H1 (cell line): ENCODE data around the gene LDLR. TPM values are rescaled to one million over a fixed set of nuclear protein-coding genes. Genes with fewer than 3 reads are reported as not detected.

Experiments
- CTCF ChIA-PET: fragments of 300-600 bp; sonication (Branson Sonifier 250); formaldehyde crosslinking; loops from one replicate; lab custom pipeline; 2021; ENCODE audit not compliant: partially characterized antibody; lab: Charles Lee
- POLR2A ChIA-PET: fragments of 300-600 bp; sonication (Branson Sonifier 250); formaldehyde crosslinking; loops from one replicate; lab custom pipeline; 2021; ENCODE audit warnings: inconsistent platforms; ENCODE audit not compliant: partially characterized antibody; lab: Charles Lee
- DNase-seq, 2 experiments: peaks; one replicate each; pipeline versions ENCODE4 v3.0.0 to v3.0.0-alpha.2; 2010 to 2022; ENCODE audit warnings: low spot score in 2 of 2, low read depth in 1 of 2, mixed read lengths in 1 of 2
- FAIRE-seq: peaks from 2 replicates; lab custom pipeline; 2011; peaks lifted over from hg19 to GRCh38; lab: Jason Lieb, UNC
- H2AFZ ChIP-seq: 2 replicates; pipeline ENCODE4 v1.8.1; 2012; ENCODE audit warnings: low read length, inconsistent platforms
- H2AK5ac ChIP-seq: 2 replicates; pipeline ENCODE4 v1.6.1; 2013; ENCODE audit warnings: low read depth, low read length
- H2BK120ac ChIP-seq: replicated peaks from 2 replicates; pipeline ENCODE3; 2013; ENCODE audit warnings: low read depth, low read length, inconsistent platforms
- H2BK12ac ChIP-seq: 2 replicates; pipeline ENCODE4 v1.6.1; 2013; ENCODE audit warnings: low read depth, low read length
- H2BK15ac ChIP-seq: 2 replicates; pipeline ENCODE4 v1.6.1; 2013; ENCODE audit warnings: low read length
- H2BK20ac ChIP-seq: 2 replicates; pipeline ENCODE4 v1.6.1; 2013; ENCODE audit warnings: low read length
- H2BK5ac ChIP-seq: 2 replicates; pipeline ENCODE4 v1.6.1; 2013; ENCODE audit warnings: low read depth, low read length
- H3K14ac ChIP-seq: 2 replicates; pipeline ENCODE4 v1.6.1; 2013; ENCODE audit warnings: inconsistent platforms; ENCODE audit not compliant: insufficient read length
- H3K18ac ChIP-seq: 2 replicates; pipeline ENCODE4 v1.6.1; 2013; ENCODE audit warnings: low read length; ENCODE audit errors: extremely low read depth
- H3K23ac ChIP-seq: 2 replicates; pipeline ENCODE4 v1.6.1; 2013; ENCODE audit warnings: inconsistent platforms; ENCODE audit not compliant: insufficient read length
- H3K23me2 ChIP-seq: 2 replicates; pipeline ENCODE4 v1.6.1; 2013; ENCODE audit warnings: low read depth, low read length
- H3K27ac ChIP-seq: 2 replicates; pipeline ENCODE4 v1.6.1; 2011; ENCODE audit warnings: low read depth, low read length, inconsistent platforms
- H3K27me3 ChIP-seq, 4 experiments: replicated peaks in 1 of 4; 1 replicate in 1 of 4; 2 replicates in 3 of 4; pipeline versions ENCODE4 v1.6.1 to v1.8.1; 2011 to 2013; ENCODE audit warnings: low read length in 3 of 4, mild to moderate bottlenecking in 3 of 4, inconsistent platforms in 2 of 4, mixed read lengths in 2 of 4, moderate library complexity in 1 of 4; ENCODE audit not compliant: control insufficient read depth in 3 of 4, insufficient read depth in 3 of 4; ENCODE audit errors: extremely low read depth in 1 of 4
- H3K36me3 ChIP-seq, 4 experiments: 2 replicates each; pipeline versions ENCODE4 v1.6.1 to v1.8.1; 2011 to 2013; ENCODE audit warnings: mild to moderate bottlenecking in 4 of 4, low read length in 3 of 4, moderate library complexity in 2 of 4, control low read depth in 1 of 4, inconsistent platforms in 1 of 4; ENCODE audit not compliant: insufficient read depth in 4 of 4, control insufficient read depth in 2 of 4
- H3K4ac ChIP-seq: replicated peaks from 2 replicates; pipeline ENCODE3; 2013; ENCODE audit warnings: low read length, low read depth, mixed read lengths, inconsistent platforms; ENCODE audit not compliant: insufficient read length
- H3K4me1 ChIP-seq, 4 experiments: replicated peaks in 1 of 4; 1 replicate in 1 of 4; 2 replicates in 3 of 4; pipeline versions ENCODE4 v1.6.1 to v1.8.1; 2011 to 2013; ENCODE audit warnings: low read length in 3 of 4, inconsistent platforms in 2 of 4, mixed read lengths in 1 of 4; ENCODE audit not compliant: insufficient read depth in 4 of 4, control insufficient read depth in 3 of 4
- H3K4me2 ChIP-seq, 2 experiments: 2 replicates each; pipeline versions ENCODE4 v1.6.1 to v1.8.1; 2011 to 2013; ENCODE audit warnings: low read depth in 2 of 2, low read length in 2 of 2, control low read depth in 1 of 2, inconsistent platforms in 1 of 2, mild to moderate bottlenecking in 1 of 2; ENCODE audit not compliant: insufficient read depth in 1 of 2
- H3K4me3 ChIP-seq, 4 experiments: fragments of 200-600, 300-600 bp in 1 of 4; sonication (generic), shearing (Covaris generic), sonication (Bioruptor Twin) in 1 of 4; 2 replicates each; pipeline versions ENCODE4 v1.5.1 to v1.8.1; 2011 to 2016; ENCODE audit warnings: low read length in 4 of 4, low read depth in 3 of 4, control low read depth in 2 of 4, inconsistent platforms in 2 of 4, mild to moderate bottlenecking in 2 of 4, mixed read lengths in 1 of 4, moderate library complexity in 1 of 4; ENCODE audit not compliant: insufficient read depth in 2 of 4; ENCODE audit errors: extremely low read depth in 1 of 4
- H3K56ac ChIP-seq: replicated peaks from 2 replicates; pipeline ENCODE3; 2013; ENCODE audit warnings: low read depth, mild to moderate bottlenecking, mixed read lengths, low read length, inconsistent platforms; ENCODE audit not compliant: insufficient read length
- H3K79me1 ChIP-seq: 2 replicates; pipeline ENCODE4 v1.6.1; 2013; ENCODE audit warnings: low read depth, low read length, control low read depth
- H3K79me2 ChIP-seq, 2 experiments: 2 replicates each; pipeline versions ENCODE4 v1.6.1 to v1.8.1; 2012 to 2013; ENCODE audit warnings: low read length in 2 of 2, mild to moderate bottlenecking in 2 of 2, inconsistent platforms in 1 of 2; ENCODE audit not compliant: insufficient read depth in 2 of 2, control insufficient read depth in 1 of 2
- H3K9ac ChIP-seq, 4 experiments: replicated peaks in 1 of 4; 1 replicate in 1 of 4; 2 replicates in 3 of 4; pipeline versions ENCODE4 v1.6.1 to v1.8.1; 2011 to 2013; ENCODE audit warnings: low read depth in 3 of 4, low read length in 3 of 4, control low read depth in 2 of 4, mild to moderate bottlenecking in 2 of 4, moderate library complexity in 2 of 4, inconsistent platforms in 1 of 4; ENCODE audit errors: extremely low read depth in 1 of 4
- H3K9me3 ChIP-seq, 2 experiments: 2 replicates each; pipeline versions ENCODE4 v1.6.1 to v1.8.1; 2012 to 2013; ENCODE audit warnings: mild to moderate bottlenecking in 2 of 2, moderate library complexity in 2 of 2, control low read depth in 1 of 2, inconsistent platforms in 1 of 2, low read depth in 1 of 2, low read length in 1 of 2, mixed read lengths in 1 of 2; ENCODE audit not compliant: insufficient read depth in 2 of 2
- H4K20me1 ChIP-seq, 2 experiments: replicated peaks in 1 of 2; 2 replicates each; pipeline versions ENCODE3 to v1.8.1; 2011 to 2013; ENCODE audit warnings: inconsistent platforms in 2 of 2, low read length in 2 of 2, mild to moderate bottlenecking in 1 of 2; ENCODE audit not compliant: insufficient read depth in 2 of 2, control insufficient read depth in 1 of 2
- H4K5ac ChIP-seq: 2 replicates; pipeline ENCODE4 v1.6.1; 2013; ENCODE audit warnings: low read length, low read depth, mixed read lengths, inconsistent platforms; ENCODE audit not compliant: insufficient read length
- H4K8ac ChIP-seq: 2 replicates; pipeline ENCODE4 v1.8.0; 2013; ENCODE audit warnings: mild to moderate bottlenecking, moderate library complexity, low read length, inconsistent platforms; ENCODE audit not compliant: insufficient read depth; ENCODE audit errors: extremely low read depth
- H4K91ac ChIP-seq: replicated peaks from 2 replicates; pipeline ENCODE3; 2013; ENCODE audit warnings: low read length, mixed read lengths, inconsistent platforms; ENCODE audit not compliant: insufficient read length
- ASH2L ChIP-seq: fragments of 200-600, 300-600 bp; sonication (generic); IDR thresholded peaks from one replicate; pipeline ENCODE4 v1.7.1; 2017; ENCODE audit warnings: low read length
- BCL11A ChIP-seq, 2 experiments: IDR thresholded peaks; one replicate each; pipeline ENCODE4 v1.6.1; 2011; ENCODE audit warnings: low read depth in 2 of 2, low read length in 2 of 2, mild to moderate bottlenecking in 2 of 2
- JUN ChIP-seq: IDR thresholded peaks from 2 replicates; pipeline ENCODE4 v1.6.1; 2011; ENCODE audit warnings: low read depth, mild to moderate bottlenecking, improper control_type of control experiment, low read length
- POLR2AphosphoS5 ChIP-seq: IDR thresholded peaks from 2 replicates; pipeline ENCODE4 v1.6.1; 2011; ENCODE audit warnings: low read depth, low read length
- RAD21 ChIP-seq, 2 experiments: IDR thresholded peaks in 1 of 2; conservative IDR thresholded peaks in 1 of 2; 2 replicates each; pipeline ENCODE4 v1.6.1; 2011; ENCODE audit warnings: low read depth in 2 of 2, low read length in 2 of 2, improper control_type of control experiment in 1 of 2, inconsistent platforms in 1 of 2, mild to moderate bottlenecking in 1 of 2, moderate library complexity in 1 of 2
- RFX5 ChIP-seq: IDR thresholded peaks from 2 replicates; pipeline ENCODE4 v1.6.1; 2011; ENCODE audit warnings: low read depth, low read length, improper control_type of control experiment, borderline replicate concordance
- TBP ChIP-seq: IDR thresholded peaks from 2 replicates; pipeline ENCODE4 v1.6.1; 2011; ENCODE audit warnings: low read depth, low read length, improper control_type of control experiment
- WGBS, 2 experiments: shearing (Covaris generic) in 1 of 2; methylation state at CpG; one replicate each; pipeline versions ENCODE4 v1.1.6 to v1.1.7; 2013 to 2015; ENCODE audit warnings: low lambda C conversion rate in 2 of 2, mixed read lengths in 2 of 2, inconsistent platforms in 1 of 2, low coverage in 1 of 2, missing lambda C conversion rate in 1 of 2; ENCODE audit not compliant: insufficient replicate concordance in 2 of 2, insufficient coverage in 1 of 2, insufficient read length in 1 of 2; ENCODE audit errors: extremely low coverage in 1 of 2, missing lambda C conversion rate in 1 of 2; 5-methylcytosine and 5-hydroxymethylcytosine counted together
- polyA plus RNA-seq, 7 experiments: library from polyadenylated mRNA; depleted of rRNA in 3 of 7; stranded (reverse) in 5 of 7; unstranded in 2 of 7; fragments of >200 nt in 5 of 7; fragments of 200-250 nt in 2 of 7; gene quantifications; 1 replicate in 5 of 7; 2 replicates in 1 of 7; 4 replicates in 1 of 7; pipeline versions ENCODE4 v1.2.1 to v1.2.3, GENCODE V29; 2011 to 2013; ENCODE audit warnings: missing spikeins in 2 of 7, mixed read lengths in 2 of 7
- total RNA-seq: library from RNA; stranded (reverse); fragmentation: NEBNext Ultra II Directional; extraction: Animal tissue kit (Norgen Biotek cat#: 25700); gene quantifications from 2 replicates; pipeline ENCODE4 v1.2.1, GENCODE V29; 2021
- TF ChIP-seq, protein P1 (sequence below): IDR thresholded peaks from 2 replicates; pipeline ENCODE4 v1.6.1; 2011; ENCODE audit warnings: low read depth, mild to moderate bottlenecking, low read length; ENCODE audit not compliant: insufficient read depth
- TF ChIP-seq, protein P2 (sequence below), 3 experiments: IDR thresholded peaks; 1 replicate in 2 of 3; 2 replicates in 1 of 3; pipeline versions ENCODE4 v1.5.1 to v1.6.1; 2011; ENCODE audit warnings: low read length in 3 of 3, mild to moderate bottlenecking in 3 of 3, inconsistent platforms in 2 of 3, low read depth in 1 of 3, moderate library complexity in 1 of 3; ENCODE audit not compliant: insufficient read depth in 1 of 3; ENCODE audit errors: control extremely low read depth in 1 of 3

The LDLR gene
- total and polyA plus RNA-seq, 2 of the 8 experiments (the other 6 are each of a cell fraction or from before 2014, with no cell fraction given): 70.1 to 118 TPM

DNA sequence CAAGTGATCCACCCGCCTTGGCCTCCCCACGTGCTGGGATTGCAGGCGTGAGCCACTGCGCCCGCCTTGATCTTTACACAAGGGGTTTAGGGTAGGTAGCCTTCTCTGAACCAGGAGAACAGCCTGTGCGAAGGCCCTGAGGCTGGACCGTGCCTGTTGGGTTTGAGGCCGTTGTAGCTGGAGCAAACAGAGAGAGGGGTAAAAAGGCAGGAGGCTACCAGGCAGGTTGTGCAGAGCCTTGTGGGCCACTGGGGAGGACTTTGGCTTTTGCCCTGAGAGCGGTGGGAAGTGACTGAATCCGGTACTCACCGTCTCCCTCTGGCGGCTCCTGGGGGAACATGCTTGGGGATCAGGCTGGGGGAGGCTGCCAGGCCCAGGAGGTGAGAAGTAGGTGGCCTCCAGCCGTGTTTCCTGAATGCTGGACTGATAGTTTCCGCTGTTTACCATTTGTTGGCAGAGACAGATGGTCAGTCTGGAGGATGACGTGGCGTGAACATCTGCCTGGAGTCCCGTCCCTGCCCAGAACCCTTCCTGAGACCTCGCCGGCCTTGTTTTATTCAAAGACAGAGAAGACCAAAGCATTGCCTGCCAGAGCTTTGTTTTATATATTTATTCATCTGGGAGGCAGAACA, 41.7 kb downstream of the LDLR start:
- Histone ChIP-seq H4K20me1 (peaks cover 8 to 14% of the 10 kb centered on the region in 2 experiments), H3K4me2 (no peak overlapping the region), H3K79me2 (no peaks in the 10 kb centered on the region), H3K36me3 (peaks cover 34 to 70% (median 50%) of the 10 kb centered on the region in 4 experiments), H3K9me3 (no peaks in the 10 kb centered on the region), H3K56ac (no peak overlapping the region), H2BK15ac (no peak overlapping the region), H2BK12ac (no peak overlapping the region), H3K4me1 (no peaks in the 10 kb centered on the region), H3K4me3 (no peak overlapping the region), H3K18ac (no peak overlapping the region), H4K8ac (no peak overlapping the region), H2BK120ac (no peak overlapping the region), H3K23me2 (no peaks in the 10 kb centered on the region), H3K79me1 (no peaks in the 10 kb centered on the region; the same call in 1 of the 2 replicates), H3K14ac (no peak overlapping the region), H3K9ac (no peak overlapping the region), H2AFZ (no peak overlapping the region), H2AK5ac (no peak overlapping the region), H3K27me3 (no peaks in the 10 kb centered on the region), H4K5ac (no peak overlapping the region), H4K91ac (no peak overlapping the region), H2BK20ac (no peak overlapping the region), H3K27ac (no peak overlapping the region), H3K4ac (no peak overlapping the region), H2BK5ac (no peak overlapping the region; the same call in 1 of the 2 replicates), H3K23ac (no peak overlapping the region)
- FAIRE-seq (no peak), DNase-seq (peak in 1 of 2 experiments; percentile 91)
- POLR2A ChIA-PET: interaction anchor here (1.0 to 1.3 kb wide), 2 partner anchors 9 to 41 kb away, joined by 3 to 4 read pairs; partner anchors contain the start of gene LDLR
- 78% methylated on average over 19 of the region's 19 CpGs; no CpG with 5 or more reads in 1 of the 2 experiments for WGBS, 2 experiments
- CTCF ChIA-PET: interaction anchor here (0.6 to 1.8 kb wide), 5 partner anchors 8 to 217 kb away, joined by 3 to 5 read pairs (median 3); no protein-coding TSS in a partner anchor
- TF ChIP-seq, protein P1, sequence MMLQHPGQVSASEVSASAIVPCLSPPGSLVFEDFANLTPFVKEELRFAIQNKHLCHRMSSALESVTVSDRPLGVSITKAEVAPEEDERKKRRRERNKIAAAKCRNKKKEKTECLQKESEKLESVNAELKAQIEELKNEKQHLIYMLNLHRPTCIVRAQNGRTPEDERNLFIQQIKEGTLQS: no peak
- TF ChIP-seq POLR2AphosphoS5 (peak; percentile 35; the same call in 1 of the 2 replicates), BCL11A (IDR thresholded peaks at IDR 0.05; ENCODE audit: low read depth in 2 of 2, low read length in 2 of 2) (no peak), ASH2L (no peak), RAD21 (IDR thresholded peaks at IDR 0.05 in 1 of 2, conservative IDR thresholded peaks at IDR 0.05 in 1 of 2; ENCODE audit: low read depth in 2 of 2, low read length in 2 of 2) (peak; percentile 38 to 48; a peak in 3 of 4 replicates), RFX5 (no peak), JUN (no peak), TBP (0 out of 2 replicates have a peak, but pooled peaks have one; percentile 20)
- TF ChIP-seq, protein P2, sequence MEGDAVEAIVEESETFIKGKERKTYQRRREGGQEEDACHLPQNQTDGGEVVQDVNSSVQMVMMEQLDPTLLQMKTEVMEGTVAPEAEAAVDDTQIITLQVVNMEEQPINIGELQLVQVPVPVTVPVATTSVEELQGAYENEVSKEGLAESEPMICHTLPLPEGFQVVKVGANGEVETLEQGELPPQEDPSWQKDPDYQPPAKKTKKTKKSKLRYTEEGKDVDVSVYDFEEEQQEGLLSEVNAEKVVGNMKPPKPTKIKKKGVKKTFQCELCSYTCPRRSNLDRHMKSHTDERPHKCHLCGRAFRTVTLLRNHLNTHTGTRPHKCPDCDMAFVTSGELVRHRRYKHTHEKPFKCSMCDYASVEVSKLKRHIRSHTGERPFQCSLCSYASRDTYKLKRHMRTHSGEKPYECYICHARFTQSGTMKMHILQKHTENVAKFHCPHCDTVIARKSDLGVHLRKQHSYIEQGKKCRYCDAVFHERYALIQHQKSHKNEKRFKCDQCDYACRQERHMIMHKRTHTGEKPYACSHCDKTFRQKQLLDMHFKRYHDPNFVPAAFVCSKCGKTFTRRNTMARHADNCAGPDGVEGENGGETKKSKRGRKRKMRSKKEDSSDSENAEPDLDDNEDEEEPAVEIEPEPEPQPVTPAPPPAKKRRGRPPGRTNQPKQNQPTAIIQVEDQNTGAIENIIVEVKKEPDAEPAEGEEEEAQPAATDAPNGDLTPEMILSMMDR (IDR thresholded peaks at IDR 0.05; ENCODE audit: control extremely low read depth in 1 of 3, insufficient read depth in 1 of 3, low read depth in 1 of 3, low read length in 3 of 3): peak; percentile 82 to 88 (median 84)
